ENCODE results near the gene TNFAIP6.

The TNFAIP6 gene

GRCh38 chr2:151423760-151424159 lies 66.4 kb downstream of the TNFAIP6 start:
- no peak for DNase-seq
